Hair follicle dermal papilla cell (primary cell): Measurements from ENCODE around the gene PRKAG3. TPM values are rescaled to one million over a fixed set of nuclear protein-coding genes. Genes with fewer than 3 reads are reported as not detected.

Experiments used
- total RNA-seq: library from RNA; depleted of rRNA; stranded (reverse); fragments of >200 nt; gene quantifications from 2 replicates; pipeline ENCODE4 v1.2.3, GENCODE V29; 2012

Gene PRKAG3
- total RNA-seq, result 0.16 TPM in 1 of 2 replicates, not detected in the other

DNA sequence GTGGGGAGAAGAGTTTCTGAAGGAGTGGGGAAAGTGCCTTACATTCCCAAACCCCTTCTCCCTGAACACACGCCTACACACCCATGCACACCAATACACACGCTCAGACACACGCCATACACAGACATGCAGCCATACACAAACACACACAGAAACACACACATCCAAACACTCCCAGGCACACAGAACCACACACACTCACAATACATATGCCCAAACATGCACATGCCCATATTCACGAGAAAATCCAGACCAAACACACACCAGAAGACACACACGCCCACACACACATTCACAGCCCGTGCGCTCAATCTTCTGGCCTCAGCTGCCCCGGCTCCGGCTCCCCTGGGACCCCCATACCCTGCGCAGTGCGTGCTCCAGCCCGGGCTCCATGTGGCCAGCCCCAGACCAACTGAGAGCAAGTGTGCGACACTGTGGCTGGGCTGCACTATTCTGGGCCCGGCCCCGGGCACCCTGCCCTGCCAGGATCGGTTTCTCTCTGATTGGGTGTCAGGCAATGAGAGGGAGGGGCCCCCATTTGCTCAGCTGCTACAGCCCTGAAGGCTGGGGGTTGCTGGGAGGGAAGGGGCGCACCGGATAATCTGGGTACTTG lies at the start of gene PRKAG3:
TSS of gene PRKAG3 (minus strand) at position 426 of the 613 bp plus-strand sequence.

DNA sequence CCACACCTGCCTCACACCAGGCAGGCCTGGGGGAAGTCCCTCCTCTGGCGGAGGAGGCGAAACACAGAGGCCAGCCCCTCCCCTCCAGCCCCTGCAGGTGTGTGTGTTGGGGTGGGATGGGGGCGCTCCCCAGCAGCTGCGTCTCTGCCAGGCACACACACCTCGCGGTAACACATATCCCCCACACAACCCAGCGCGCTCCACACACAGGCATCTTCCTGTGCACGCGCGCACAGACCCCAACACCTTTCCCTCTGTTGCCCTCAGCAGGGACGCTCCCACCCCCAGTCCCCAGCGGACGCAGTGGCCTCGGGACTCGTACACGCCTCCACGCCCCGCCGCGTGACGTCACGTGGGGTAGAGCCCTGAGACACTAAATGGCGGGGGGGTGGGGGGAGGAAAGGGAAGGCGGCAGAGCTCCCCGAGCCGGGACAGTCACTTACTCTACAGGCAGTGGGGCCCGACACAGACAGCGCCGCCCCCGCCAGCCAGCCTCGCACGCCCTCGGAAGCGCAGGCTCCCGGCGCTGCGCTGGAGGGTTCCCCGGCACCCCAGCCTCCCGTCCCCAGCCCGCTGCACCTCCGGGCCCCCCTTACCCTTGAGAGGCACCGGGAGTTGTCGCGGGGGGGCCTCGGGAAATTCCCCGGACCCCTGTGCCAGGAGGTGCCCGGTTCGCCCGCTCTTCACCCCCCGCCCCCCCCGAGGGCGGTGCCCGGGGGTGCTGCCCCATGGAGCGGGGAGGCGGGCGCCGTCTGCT lies 48.7 kb upstream of the PRKAG3 start, which contains the start of gene WNT10A:
TSS of gene WNT10A (plus strand) at position 751 of the 757 bp plus-strand sequence. CDS start 144 bp downstream, outside the sequence.

DNA sequence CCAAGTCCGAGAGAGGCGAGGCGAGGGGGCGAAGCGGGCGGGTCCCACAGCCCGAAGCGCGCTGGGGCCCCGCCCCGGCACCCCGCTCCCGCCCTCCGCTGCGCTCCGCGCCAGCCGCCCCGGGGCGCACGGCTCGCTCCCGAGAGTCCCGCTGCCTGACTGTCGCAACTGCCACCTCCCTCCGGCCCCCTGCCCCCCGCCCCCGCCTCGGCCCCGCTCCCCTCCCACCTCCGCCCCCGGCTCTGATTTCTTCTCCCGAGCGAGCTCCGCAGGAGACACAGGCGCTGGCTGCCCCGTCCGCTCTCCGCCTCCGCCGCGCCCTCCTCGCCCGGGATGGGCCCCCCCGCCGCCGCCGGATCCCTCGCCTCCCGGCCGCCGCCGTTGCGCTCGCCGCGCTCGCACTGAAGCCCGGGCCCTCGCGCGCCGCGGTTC lies 28.0 kb upstream of the PRKAG3 start, which contains the start of gene WNT6:
TSS of gene WNT6 (plus strand) at position 250 of the 432 bp plus-strand sequence. CDS start 233 bp downstream, outside the sequence.

GRCh38 chr2:218781691-218782527 lies 49.7 kb downstream of the PRKAG3 start, which contains the start of gene CYP27A1:
Gene CYP27A1 (plus strand): TSS chr2:218782147. CDS start chr2:218782183, 36 bp downstream.

Other genes with a start within 250 kb of the PRKAG3 start
- 6.7 and 8.0 TPM in 2 replicates for gene PLCD4, start 223.9 kb downstream of the PRKAG3 start, total RNA-seq
- 16.9 and 20.8 TPM in 2 replicates for gene ZNF142, start 172.2 kb downstream of the PRKAG3 start, total RNA-seq
- 20.8 and 24.4 TPM in 2 replicates for gene BCS1L, start 172.1 kb downstream of the PRKAG3 start, total RNA-seq
- gene RNF25, start 159.8 kb downstream of the PRKAG3 start, total RNA-seq, result 34.2 and 38.5 TPM in 2 replicates
- 25.4 and 28.7 TPM in 2 replicates for gene STK36, start 159.7 kb downstream of the PRKAG3 start, total RNA-seq
- 9.8 and 18.3 TPM in 2 replicates for gene TTLL4, start 121.0 kb downstream of the PRKAG3 start, total RNA-seq
- gene CYP27A1, start 49.7 kb downstream of the PRKAG3 start, total RNA-seq, result 21.5 and 35.2 TPM in 2 replicates
- not detected in 2 replicates for gene WNT6, start 28.0 kb upstream of the PRKAG3 start, total RNA-seq
- gene WNT10A, start 49.0 kb upstream of the PRKAG3 start, total RNA-seq, result under 0.01 TPM in 1 of 2 replicates, not detected in the other
- under 0.01 TPM in 1 of 2 replicates, not detected in the other for gene CDK5R2, start 127.9 kb upstream of the PRKAG3 start, total RNA-seq
- not detected in 2 replicates for gene FEV, start 153.4 kb upstream of the PRKAG3 start, total RNA-seq
- gene CRYBA2, start 161.6 kb upstream of the PRKAG3 start, total RNA-seq, result not detected in 2 replicates
- not detected in 2 replicates for gene CFAP65, start 209.7 kb upstream of the PRKAG3 start, total RNA-seq
- gene IHH, start 229.1 kb upstream of the PRKAG3 start, total RNA-seq, result 0.12 TPM in 1 of 2 replicates, not detected in the other